GM21367 (cell line): ENCODE measurements around the gene PCSK6.

Source experiments
- ATAC-seq: cut with Tn5 transposase; IDR thresholded peaks from one replicate; pipeline ENCODE4 v1.9.1; 2021; ENCODE audit not compliant: unreplicated experiment

PCSK6 gene

DNA sequence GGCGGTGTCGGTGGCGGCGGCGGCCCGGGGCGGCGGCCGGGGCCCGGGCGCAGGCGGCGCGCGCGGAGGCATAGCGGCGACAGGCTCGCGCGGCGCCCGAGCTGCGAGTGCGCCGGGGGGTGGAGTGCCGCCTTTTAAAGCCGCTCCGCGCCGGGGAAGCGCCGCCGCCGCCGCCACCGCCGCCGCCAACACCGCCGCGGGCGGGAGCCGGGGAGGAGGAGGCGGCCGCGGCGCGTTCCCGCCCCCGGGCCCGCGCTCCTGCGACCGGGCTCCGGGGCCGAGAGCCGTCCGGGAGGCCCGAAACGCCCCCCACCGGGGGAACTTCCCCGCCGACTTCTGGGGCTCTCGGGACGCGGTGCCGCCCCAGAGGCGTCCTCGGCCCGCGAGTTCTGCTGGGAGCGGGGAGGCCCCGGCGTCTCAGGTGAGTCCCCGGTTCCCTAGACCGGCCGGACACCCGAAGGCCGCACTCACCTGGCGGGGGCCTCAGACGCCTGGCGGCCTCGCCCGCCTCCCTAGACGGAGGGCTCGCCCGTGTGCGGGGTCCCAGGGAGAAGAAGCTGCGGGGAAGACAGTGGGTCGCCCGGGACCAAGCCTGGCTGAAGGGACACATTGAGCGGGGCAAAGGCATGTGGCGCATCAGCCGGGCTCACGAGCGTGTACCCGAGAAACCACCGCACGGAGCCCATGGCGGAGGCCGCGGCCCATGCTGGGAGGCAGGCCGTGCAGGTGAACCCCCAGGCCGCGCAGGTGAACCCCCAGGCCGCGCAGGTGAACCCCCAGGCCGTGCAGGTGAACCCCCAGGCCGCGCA, at the start of gene PCSK6:
Gene PCSK6 (minus strand): TSS at position 109 of the 809 bp plus-strand sequence. CDS start 37 bp downstream, at position 72.
- no peak for ATAC-seq

DNA sequence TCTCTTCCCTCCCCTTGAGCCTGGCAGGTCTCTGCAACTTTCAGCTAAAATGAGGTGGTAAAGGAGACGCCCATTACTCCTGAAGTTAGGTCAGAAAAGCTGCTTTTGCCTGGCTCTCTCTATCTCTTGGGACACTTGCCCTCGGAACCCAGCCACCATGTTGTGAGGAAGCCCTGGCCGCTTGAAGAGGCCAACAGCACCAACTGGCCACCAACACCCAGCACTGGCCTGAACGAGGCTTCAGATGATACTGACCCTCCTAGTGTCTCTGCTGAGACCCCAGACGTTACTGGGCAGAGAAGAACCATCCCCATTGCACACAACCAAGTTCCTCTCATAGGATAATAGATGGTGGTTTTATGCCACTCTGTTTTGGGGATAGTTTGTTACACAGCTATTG, 49.5 kb upstream of the PCSK6 start:
- no peak for ATAC-seq

DNA sequence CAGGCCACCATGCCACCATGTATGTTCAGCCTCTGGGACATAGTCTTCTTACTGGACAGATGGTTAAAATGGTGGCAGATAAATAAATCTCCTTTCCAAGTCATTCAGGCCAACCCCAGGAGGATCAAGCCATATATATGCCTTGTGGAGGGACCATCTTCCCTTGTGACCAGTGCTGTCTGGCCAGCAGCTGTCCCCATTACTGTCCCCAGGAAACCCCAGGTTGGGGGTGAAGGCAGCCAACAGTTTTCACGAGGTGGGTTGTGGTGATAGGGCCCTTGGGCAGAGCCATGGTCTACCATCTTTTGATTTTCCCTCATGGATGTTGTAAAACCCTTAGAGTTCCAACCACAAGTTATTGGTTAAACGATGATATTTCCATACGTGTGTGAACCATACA, 48.7 kb upstream of the PCSK6 start:
- ATAC-seq: no peak

DNA sequence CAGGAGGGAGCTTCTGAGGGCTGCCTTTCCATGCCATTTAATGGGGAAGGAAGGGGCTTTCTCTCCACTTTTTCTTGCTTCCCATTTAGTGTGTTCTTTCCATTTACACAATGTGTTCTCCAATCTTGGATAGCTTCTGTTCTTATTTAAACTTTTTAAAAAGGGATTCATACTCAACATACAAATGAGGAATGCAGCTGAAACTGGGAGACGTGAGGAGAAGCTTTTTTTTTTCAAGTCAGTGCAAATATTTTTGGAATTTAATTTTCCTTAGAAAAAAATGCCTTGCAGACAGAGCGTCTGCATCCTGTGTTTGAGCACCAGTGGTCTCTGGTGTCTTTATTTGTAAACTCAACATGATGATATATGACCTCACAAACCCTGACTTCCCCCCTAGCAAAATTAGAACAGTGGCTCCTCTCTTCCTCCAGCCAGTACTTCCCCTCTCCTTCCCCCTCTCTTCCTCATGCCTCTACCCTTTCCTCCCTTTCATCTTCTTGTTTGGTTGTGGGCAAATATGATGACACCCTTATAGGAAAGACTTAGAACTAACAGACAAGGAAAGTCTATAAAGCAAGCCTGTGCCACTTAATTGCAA, 48.1 kb upstream of the PCSK6 start:
- no peak for ATAC-seq

DNA sequence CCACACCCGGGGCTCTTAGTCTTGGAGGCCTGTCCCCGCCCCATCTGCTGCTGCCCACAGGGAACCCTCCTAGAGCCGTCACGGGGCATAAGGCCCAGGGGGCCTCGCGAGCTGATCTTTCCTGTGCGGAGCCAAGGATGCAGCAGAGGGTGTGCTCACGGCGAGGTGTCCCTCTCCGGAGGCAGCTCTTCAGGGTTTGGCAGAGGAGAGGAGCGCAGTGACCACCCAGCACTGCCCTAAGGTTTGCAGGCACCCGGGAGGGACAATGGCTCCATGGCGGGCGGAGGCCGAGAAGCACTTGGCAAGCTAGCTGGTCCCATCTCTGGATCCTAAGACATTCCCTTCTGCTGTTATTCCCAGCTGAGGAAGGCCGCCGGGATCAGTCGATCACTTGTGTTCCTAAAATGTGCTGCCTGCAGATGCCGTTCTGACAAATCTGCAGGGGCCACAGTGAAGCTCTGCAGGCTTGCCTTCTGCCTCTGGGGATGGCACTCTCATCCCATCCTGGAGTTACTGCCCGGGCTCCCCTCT, 47.4 kb upstream of the PCSK6 start:
- no peak for ATAC-seq

DNA sequence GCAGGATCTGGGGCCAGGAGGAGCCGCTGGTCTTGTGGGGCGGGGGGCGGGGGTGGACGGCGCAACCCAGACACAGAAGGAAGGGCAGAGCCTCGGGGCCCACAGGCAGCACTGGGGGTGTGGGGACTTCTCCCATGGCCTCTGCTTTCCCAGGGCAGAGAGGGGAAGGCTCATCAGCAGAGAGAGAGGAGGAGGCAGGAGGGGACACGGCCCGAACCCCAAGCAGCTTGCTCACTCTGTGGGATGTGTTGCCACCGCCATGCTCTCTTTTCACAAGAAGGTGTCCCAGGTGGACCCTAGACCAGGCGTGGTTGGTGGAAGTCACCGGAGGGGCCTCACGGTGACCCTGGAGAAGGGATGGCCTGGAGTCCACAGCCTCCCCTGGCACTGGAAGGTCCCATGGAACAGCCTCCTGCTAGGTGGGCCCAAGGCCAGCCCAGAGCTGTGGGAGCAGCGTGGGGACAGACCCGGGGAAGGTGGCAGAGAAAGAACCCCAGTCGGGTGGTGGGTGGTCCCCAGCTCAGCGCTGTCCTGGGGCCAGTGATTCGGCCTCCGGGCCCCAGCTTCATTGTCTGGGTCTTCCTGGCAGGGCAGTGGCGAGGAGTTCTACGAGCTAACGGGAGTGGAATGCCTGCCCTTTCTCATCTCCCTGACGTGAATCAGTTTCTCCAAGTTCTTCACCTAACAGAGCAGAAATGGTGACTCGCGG, 46.8 kb upstream of the PCSK6 start:
- no peak for ATAC-seq

DNA sequence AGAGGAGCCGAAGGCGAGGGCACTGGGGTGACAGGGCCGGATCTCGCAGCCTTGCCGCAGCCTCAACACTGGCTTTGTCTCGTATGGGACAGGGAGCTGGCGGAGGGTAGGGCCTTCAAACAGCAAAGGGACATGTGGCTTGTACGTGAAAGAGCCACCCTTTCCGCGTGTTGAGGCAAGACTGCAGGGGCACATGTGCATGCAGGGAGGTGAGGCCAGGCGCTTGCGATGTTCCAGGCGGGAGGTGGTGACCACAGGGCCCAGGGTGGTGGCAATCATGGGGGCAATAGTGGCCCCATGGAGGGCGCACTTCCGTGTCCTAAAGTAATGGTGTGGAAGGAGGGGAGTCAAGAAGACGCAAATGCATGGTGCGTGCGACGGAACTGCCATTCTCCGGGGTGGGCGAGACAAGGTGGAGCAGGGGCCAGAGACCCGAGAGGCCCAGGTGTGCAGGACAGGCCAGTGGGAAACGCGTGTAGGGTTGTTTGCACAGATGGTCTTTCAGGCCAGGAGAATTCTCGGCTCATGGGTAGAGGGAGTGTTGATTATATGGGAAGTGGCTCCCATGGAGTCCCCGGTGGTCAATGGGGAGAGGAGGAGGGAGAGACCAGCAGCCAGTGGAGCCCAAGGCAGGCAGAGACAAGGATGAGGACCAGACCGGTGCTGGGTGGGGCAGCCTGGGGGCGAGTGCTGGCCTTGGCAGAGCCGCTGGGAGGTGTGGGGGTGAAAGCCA, 45.8 kb upstream of the PCSK6 start:
- no peak for ATAC-seq

DNA sequence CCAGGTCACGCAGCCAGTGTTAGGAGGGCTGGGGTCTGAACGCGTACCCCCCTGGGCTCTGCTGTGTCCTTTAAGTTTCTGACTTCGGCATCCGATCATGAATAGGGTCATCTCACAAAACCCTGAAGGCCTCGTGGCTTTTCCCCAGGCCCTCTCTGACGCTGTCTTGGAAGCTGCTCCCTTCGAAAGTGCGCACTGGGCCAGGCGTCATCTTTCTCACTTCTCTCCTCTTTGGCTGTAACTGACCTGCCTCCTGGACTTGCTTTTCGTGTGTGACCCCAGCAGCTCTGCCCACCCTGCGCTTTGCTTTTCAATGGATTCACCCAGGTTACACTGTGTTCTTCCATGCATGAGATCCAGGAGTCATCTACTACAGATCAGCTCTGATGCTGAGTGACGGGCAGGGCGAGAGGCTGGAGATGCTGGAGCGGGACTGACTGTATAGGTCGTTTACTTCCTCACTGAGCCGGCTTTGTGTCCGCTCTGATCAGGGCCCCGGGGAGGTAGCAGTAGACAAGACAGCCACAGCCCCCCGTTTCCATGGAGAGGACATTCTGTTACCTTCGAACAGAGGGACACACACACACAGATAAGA, 45.0 kb upstream of the PCSK6 start:
- no peak for ATAC-seq

DNA sequence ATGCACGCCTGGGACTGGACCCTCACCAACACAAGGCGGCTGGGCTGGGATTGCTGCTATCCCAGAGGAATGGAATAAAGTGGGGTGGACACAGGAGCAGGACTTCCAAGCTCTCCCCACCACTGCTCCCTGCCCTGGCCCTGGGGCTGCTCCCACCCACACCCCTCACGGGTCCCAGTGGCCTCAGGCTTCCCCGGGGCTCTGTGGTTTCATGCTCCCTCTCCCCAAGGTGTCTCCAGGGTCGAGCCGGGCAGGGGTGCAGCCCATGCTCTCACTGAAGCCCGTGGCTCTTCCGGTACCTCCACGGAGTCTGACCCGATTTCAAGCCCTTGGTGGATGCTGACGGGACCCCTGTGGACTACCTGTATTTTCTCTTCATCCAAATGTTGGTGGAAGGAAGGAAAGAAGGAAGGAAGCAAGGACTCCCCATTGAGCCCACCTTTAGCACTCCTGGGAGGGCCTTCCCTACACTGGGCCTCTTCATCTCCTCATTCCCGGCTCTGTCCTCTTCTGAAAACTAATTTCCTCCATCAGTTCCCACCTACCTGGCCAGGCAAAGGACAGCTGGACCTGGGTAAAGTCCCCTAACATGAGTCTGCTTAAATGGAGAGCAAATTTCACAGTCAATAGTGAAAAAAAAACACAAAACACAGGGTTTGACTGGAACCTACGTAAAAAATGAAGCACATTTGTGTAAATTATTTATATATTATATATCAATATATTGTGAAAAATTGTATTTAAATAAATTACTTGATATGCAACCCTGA, 44.0 kb upstream of the PCSK6 start:
- ATAC-seq: no peak

DNA sequence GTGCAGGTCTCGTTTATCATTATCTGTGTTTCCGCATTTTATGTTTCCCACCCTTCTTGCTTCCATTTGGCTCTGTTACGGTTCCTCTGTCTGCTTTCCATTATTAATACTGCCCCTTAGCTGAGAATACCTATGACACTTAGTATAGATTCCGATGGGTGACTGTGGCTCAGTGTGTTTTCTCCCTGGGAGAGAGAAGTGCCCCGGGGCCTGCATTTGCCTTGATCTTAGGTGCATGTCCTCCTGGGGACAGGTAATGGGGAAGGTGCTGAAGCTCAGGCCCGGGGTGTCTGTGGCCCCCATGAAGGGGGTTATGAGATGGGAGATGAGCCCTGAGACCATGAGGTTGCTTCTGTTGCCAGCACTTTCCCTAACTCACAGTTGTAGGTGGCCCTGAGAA, 43.4 kb upstream of the PCSK6 start:
- no peak for ATAC-seq

DNA sequence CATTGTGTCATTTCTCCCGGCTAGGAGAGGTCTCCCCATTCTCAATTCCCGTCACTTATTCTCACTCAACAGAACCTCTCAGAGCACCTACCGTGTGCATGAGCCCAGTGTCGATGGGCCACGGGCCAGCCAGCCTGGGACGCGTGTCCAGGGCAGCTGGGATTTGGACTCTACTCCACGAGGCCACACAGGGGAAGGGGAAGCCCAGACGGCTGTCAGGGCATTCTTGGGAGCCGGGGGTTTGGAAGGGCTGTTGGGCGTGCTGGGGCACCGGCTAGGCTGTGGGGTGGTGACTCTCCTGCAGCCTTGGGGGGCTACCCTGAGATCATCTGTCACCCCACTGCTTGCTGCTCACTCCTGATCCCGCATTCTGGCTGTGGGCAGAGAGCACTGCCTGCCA, 41.7 kb upstream of the PCSK6 start:
- no peak for ATAC-seq

DNA sequence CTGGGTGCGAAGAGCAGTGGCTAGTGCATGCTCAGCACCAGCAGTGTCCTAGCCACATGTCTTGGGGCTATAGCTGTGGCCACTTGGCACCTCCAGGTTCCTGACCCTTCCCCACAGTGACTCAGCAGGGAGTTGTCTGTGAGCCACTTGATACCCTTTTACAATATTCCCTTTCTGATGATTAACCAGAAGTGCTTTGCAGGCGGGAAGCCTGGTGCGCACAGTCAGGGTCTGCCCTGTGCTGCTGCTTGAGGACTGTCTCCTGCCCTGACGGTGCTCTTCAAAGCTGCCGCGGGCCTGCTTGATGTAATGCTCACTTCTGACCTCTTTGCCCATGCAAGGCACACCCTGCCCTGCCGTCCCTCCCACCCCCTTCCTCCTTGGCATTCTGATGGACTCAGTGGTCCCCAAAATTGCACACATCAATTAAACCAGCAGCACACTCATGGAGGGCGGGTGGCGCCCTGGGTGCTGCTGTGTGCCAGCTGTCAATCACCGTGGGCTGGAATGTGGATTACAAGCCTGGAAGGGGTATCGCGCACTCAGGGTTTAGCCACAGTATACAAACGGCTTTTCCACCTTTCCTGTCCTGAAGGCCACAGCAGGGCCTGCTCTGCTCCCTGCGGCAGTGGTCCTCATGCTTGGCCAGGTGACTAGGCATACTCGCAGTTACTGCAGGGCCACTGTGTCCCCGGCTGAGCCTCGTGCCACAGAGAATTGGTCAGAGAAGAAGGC, 40.9 kb upstream of the PCSK6 start:
- no peak for ATAC-seq

DNA sequence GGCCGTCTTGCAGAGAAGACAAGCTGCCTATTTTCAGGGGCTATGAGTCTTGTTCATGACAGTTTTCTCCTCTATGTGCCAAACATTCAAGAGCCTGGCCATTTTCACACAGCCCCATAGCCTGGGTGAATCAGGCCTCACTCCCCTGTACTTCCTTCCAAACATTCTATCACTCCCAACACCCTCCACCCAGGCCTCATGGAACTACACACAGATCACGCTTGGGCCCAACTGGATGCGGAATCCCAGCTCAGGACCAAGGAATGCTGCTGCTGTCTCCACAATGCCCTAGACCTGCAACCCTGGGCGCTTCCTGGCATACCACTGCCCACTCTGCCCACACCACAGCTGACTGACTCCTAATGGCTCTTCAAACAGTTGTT, 39.4 kb upstream of the PCSK6 start:
- ATAC-seq: no peak

DNA sequence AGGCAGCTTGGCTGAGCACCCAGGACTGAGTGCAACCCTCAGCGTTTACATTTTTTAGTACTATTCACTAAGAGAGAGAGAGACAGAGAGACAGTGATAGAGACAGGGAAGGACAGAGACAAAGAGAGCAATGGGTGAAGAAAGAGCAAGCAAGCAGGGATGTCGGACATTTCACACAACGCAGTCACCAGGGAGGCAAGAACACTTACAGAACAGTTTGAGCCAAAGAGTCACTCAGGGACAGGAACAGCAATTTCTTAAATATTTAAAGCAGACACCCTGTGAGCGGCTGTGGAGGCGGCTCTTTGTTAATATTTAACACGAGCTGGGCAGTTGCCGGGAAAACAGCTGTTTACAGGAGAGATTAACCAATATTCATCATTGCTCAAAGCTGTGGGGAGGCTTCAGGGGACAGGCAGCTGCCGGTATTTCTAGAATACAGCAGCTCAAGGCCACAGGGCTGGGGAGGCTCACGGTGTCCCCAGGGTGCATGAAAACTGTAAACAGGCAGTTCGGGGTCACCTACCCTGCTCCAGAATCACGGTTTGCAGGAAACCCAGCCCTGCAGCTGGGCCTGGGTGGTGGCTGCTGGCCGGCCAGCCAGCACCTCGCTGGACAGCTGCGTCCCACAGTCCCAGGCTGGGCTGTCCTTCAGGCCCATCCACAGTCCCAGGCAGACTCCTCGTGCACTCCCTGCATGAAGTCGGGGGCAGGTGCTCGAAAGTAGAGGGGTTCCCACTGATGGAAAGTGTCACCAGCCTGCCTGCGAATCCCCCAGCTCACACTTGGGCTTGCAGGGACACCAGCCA, 38.8 kb upstream of the PCSK6 start:
- ATAC-seq: no peak

DNA sequence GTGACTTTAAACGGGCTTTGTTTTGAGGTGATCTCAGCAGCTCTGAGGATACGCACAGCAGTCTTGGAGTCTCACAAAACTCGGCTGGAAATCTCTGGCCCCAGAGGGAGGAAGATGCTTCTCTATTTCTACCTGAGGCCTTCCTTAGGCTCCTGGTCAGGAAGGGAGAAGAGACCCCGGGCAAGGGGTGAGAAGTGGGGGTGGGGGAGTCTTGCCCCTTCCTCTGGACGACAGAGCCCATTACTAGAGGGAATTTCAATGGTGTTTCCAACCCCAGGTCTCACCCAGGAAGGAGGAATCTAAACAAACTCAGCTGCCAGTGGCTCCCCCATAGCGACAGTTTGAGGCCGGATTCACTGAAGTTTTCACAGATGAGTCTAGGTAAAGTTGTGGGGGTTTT, 37.4 kb upstream of the PCSK6 start:
- ATAC-seq: no peak

DNA sequence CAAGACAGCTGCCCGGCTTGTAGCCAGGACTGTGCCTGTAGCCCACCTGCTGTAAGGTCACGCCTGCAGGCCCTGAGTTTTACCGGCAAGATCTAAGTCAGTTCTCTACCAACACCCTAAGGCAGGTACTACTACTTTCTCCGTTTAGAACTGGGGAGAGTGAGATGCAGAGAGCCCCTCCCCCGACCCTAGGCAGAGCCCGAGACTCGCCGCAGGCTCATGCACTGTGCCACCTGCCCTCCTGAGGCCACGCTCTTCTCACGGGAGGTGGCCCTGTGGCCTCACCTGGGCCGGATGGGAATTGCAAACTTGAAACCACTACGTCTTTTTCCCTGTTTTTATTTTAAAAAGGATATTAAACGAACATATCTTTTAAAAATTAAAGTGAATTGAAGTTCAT, 36.9 kb upstream of the PCSK6 start:
- ATAC-seq: no peak

DNA sequence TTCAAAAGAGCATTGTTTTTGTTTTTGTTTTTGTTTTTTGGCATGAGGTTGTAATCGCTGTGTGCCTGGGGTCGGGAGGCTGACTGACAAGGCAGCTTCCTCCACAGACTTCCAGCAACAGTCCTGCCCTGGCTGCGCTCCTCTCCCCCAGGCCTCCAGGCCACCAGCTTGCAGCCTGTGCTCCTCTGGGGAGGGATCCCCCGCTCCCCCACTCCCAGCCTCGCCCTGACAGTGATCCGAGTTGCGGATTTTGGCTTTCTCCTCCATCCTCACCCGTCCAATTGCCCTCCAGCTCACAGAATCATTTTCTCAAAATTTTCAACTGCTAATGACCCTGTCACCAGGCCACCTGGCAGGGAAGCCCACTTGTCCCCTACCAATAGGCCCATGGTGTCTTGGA, 36.5 kb upstream of the PCSK6 start:
- ATAC-seq: no peak

DNA sequence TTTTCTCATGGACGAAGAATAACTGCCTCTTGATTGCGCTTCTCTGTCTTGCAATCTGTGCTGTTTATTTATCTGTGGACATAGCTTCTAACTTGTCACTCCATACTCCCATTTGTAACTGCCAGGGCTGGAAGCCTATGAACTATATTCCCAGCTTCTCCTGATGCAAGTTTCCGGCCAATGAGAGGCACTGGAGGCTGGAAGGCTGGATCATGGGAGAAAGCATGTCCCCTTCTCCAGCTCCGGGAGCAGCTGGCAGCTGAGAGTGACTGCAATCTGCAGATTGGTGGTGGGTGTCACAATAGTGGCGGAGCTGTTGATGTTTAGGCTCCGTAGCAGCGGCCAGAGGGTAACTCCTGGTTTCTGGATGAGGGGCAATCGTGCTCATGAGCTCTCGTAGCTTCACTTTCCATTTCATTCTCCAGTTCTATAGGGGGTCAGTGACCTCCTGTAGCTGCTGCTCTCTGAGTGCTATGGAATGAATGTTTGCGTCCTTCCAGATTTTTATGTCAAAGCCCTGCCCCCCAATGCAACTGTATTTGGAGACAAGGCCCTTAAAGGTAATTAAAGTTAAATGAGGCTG, 35.7 kb upstream of the PCSK6 start:
- no peak for ATAC-seq
